Activated naive CD4-positive, alpha-beta T cell (primary cell): ENCODE data around the gene COL4A2.
"Not testable (repeated sequence)": the region's sequence is repeated elsewhere in the genome, so short reads cannot be mapped to it uniquely, and the experiment has no call there.

ENCODE experiments used
- DNase-seq, 4 experiments: peaks; one replicate each; lab custom pipeline; 2025; lab: John Stamatoyannopoulos, UW

COL4A2 gene

GRCh38 chr13:110475117-110475516 is 168.0 kb downstream of the COL4A2 start:
- no peak for DNase-seq

GRCh38 chr13:110475550-110476219 is 168.6 kb downstream of the COL4A2 start:
- no peak for DNase-seq

- no peak for DNase-seq
Measured at GRCh38 chr13:110476220-110476617, 169.1 kb downstream of the COL4A2 start.

- DNase-seq: no peak
Measured at GRCh38 chr13:110477706-110478245, 170.7 kb downstream of the COL4A2 start.

- DNase-seq: no peak
Measured at GRCh38 chr13:110478405-110479214, 171.5 kb downstream of the COL4A2 start.

GRCh38 chr13:110479215-110479545 is 172.1 kb downstream of the COL4A2 start:
- DNase-seq: no peak

GRCh38 chr13:110479648-110480047 is 172.6 kb downstream of the COL4A2 start:
- DNase-seq: no peak

- no peak for DNase-seq
Measured at GRCh38 chr13:110480161-110480560, 173.1 kb downstream of the COL4A2 start.

GRCh38 chr13:110483386-110483968 is 176.4 kb downstream of the COL4A2 start:
- no peak for DNase-seq

GRCh38 chr13:110484290-110485048 is 177.4 kb downstream of the COL4A2 start:
- no peak for DNase-seq

GRCh38 chr13:110485604-110486003 is 178.5 kb downstream of the COL4A2 start:
- DNase-seq: no peak

GRCh38 chr13:110486061-110486715 is 179.1 kb downstream of the COL4A2 start:
- no peak for DNase-seq

GRCh38 chr13:110486880-110487279 is 179.8 kb downstream of the COL4A2 start:
- not testable (repeated sequence) for DNase-seq

- no peak for DNase-seq
Measured at GRCh38 chr13:110490009-110490770, 183.1 kb downstream of the COL4A2 start.

GRCh38 chr13:110491869-110492678 is 185.0 kb downstream of the COL4A2 start:
- DNase-seq: no peak

- no peak for DNase-seq
Measured at GRCh38 chr13:110492679-110493593, 185.9 kb downstream of the COL4A2 start.

GRCh38 chr13:110493613-110494012 is 186.5 kb downstream of the COL4A2 start:
- no peak for DNase-seq

GRCh38 chr13:110495376-110495775 is 188.3 kb downstream of the COL4A2 start:
- no peak for DNase-seq

GRCh38 chr13:110495881-110496280 is 188.8 kb downstream of the COL4A2 start:
- DNase-seq: no peak
